Lower leg skin (tissue), 4 donors: ENCODE results near the gene GALNT18. TPM values are rescaled to one million over a fixed set of nuclear protein-coding genes. Genes with fewer than 3 reads are reported as not detected.

ENCODE experiments used
- DNase-seq, 2 donors: peaks; one replicate each; pipeline ENCODE4 v3.0.0-alpha.2; 2019; ENCODE audit warnings: low spot score in 2 of 2
- H3K4me3 ChIP-seq: fragments of 200-600 bp; sonication (generic); 2 replicates; pipeline ENCODE4 v1.5.1; 2017; ENCODE audit warnings: mild to moderate bottlenecking, low read depth; ENCODE audit not compliant: poor library complexity, severe bottlenecking
- CTCF ChIP-seq, 3 donors: fragments of 450-650 bp; IDR thresholded peaks; one replicate each; pipeline ENCODE4 v1.5.1; 2016; ENCODE audit warnings: antibody characterized with exemption in 3 of 3, mild to moderate bottlenecking in 3 of 3, moderate library complexity in 2 of 3
- POLR2A ChIP-seq, 2 donors: fragments of 450-650 bp; IDR thresholded peaks; one replicate each; pipeline ENCODE4 v1.6.1; 2016 to 2017; ENCODE audit warnings: antibody characterized with exemption in 2 of 2, mild to moderate bottlenecking in 1 of 2, moderate library complexity in 1 of 2
- WGBS, 2 donors: methylation state at CpG; one replicate each; pipeline ENCODE4 v1.1.5; 2018; 5-methylcytosine and 5-hydroxymethylcytosine counted together
- intact Hi-C: fragments of 100-400 bp; cut with DNase I; formaldehyde crosslinking; loops from one replicate; pipeline ENCODE4 v1.15.0; 2023; ENCODE audit warnings: low total_unique reads
- total RNA-seq, 4 donors: library from RNA; depleted of rRNA; stranded (reverse); fragments of >200 nt; gene quantifications; one replicate each; pipeline ENCODE4 v1.1.0, GENCODE V29; 2016

Gene GALNT18
- total RNA-seq, 4 donors from 2014 or later = 11.5 to 33.0 (median 17.7) TPM

- WGBS, 2 donors = 63 to 78% methylated on average over 3 of the region's 3 CpGs
- intact Hi-C loops = no loop called here
- no peak for TF ChIP-seq CTCF (IDR thresholded peaks at IDR 0.05)
- no peak for TF ChIP-seq POLR2A (IDR thresholded peaks at IDR 0.05)
- no peak for DNase-seq
- H3K4me3 ChIP-seq = no peak overlapping the region
Measured at GRCh38 chr11:11401960-11402535, 219.8 kb downstream of the GALNT18 start.

- TF ChIP-seq POLR2A (IDR thresholded peaks at IDR 0.05) (no peak), CTCF (IDR thresholded peaks at IDR 0.05) (no peak)
- no peak overlapping the region for H3K4me3 ChIP-seq
- WGBS, 2 donors = 87% methylated on average over 9 of the region's 9 CpGs
- intact Hi-C loops = no loop called here
- no peak for DNase-seq
Measured at GRCh38 chr11:11400635-11401232, 221.1 kb downstream of the GALNT18 start.

- intact Hi-C loops = no loop called here
- WGBS, 2 donors = 80 to 86% methylated on average over 3 of the region's 3 CpGs
- no peak for DNase-seq
- no peak for TF ChIP-seq CTCF (IDR thresholded peaks at IDR 0.05)
- TF ChIP-seq POLR2A (IDR thresholded peaks at IDR 0.05) = no peak
- H3K4me3 ChIP-seq = no peak overlapping the region
Measured at GRCh38 chr11:11400121-11400520, 221.7 kb downstream of the GALNT18 start.

GRCh38 chr11:11397781-11398180 is 224.0 kb downstream of the GALNT18 start:
- no peak for DNase-seq
- intact Hi-C loops = no loop called here
- WGBS, 2 donors = 94 to 96% methylated on average over 3 of the region's 3 CpGs
- no peak overlapping the region for H3K4me3 ChIP-seq
- TF ChIP-seq CTCF (IDR thresholded peaks at IDR 0.05) (no peak), POLR2A (IDR thresholded peaks at IDR 0.05) (no peak)

- intact Hi-C loops = no loop called here
- H3K4me3 ChIP-seq = no peak overlapping the region
- no peak for DNase-seq
- WGBS, 2 donors = 82 to 89% methylated on average over 2 of the region's 2 CpGs
- TF ChIP-seq CTCF (IDR thresholded peaks at IDR 0.05) (no peak), POLR2A (IDR thresholded peaks at IDR 0.05) (no peak)
Measured at GRCh38 chr11:11397036-11397415, 224.8 kb downstream of the GALNT18 start.
